ENCODE results near the gene IFNA10.
"Not testable (repeated sequence)": the region's sequence is repeated elsewhere in the genome, so short reads cannot be mapped to it uniquely, and the experiment has no call there.

DNA sequence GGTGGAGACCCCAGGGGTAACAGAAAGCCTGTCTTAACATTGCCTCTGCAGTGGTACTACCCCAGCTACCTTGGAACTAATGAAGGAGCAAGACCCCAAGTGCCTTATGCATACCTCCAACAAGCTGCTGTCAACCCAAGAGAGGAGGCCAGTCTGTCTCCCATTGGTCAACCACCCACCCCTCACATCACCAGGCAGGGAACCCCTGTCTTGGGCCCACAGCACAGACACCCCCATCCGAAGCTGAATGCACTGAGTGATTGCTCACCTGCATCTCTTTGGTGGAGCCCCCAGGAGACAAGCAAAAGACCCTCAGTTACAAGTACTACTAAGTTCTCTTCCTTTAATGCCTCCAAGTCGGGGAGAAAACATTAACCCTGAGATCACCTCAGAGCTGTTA lies 5.2 kb upstream of the IFNA10 start:
- TF ChIP-seq, protein P1, sequence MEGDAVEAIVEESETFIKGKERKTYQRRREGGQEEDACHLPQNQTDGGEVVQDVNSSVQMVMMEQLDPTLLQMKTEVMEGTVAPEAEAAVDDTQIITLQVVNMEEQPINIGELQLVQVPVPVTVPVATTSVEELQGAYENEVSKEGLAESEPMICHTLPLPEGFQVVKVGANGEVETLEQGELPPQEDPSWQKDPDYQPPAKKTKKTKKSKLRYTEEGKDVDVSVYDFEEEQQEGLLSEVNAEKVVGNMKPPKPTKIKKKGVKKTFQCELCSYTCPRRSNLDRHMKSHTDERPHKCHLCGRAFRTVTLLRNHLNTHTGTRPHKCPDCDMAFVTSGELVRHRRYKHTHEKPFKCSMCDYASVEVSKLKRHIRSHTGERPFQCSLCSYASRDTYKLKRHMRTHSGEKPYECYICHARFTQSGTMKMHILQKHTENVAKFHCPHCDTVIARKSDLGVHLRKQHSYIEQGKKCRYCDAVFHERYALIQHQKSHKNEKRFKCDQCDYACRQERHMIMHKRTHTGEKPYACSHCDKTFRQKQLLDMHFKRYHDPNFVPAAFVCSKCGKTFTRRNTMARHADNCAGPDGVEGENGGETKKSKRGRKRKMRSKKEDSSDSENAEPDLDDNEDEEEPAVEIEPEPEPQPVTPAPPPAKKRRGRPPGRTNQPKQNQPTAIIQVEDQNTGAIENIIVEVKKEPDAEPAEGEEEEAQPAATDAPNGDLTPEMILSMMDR (IDR thresholded peaks at IDR 0.05; ENCODE audit: low read depth, low read length), result not testable (repeated sequence)
- TF ChIP-seq EZH2phosphoT487 (IDR thresholded peaks at IDR 0.05; ENCODE audit: low read depth), result not testable (repeated sequence)
